SIG-M5 (cell line): ENCODE results near the gene NOL12.
"Not testable (repeated sequence)": the region's sequence is repeated elsewhere in the genome, so short reads cannot be mapped to it uniquely, and the experiment has no call there.

ENCODE experiments used
- DNase-seq: peaks from one replicate; lab custom pipeline; 2025; lab: John Stamatoyannopoulos, UW

NOL12 gene

GRCh38 chr22:37686002-37686982 is at the start of gene NOL12:
Gene NOL12, plus strand, starts transcription at chr22:37686343. Its CDS starts 50 bp downstream, at chr22:37686393.
- DNase-seq: no peak

GRCh38 chr22:37636949-37637273 is 49.2 kb upstream of the NOL12 start:
- no peak for DNase-seq

- no peak for DNase-seq
Observed at GRCh38 chr22:37638391-37639069, 47.6 kb upstream of the NOL12 start.

GRCh38 chr22:37639070-37639760 is 46.9 kb upstream of the NOL12 start, which contains the start of gene SH3BP1:
Gene SH3BP1, plus strand, starts transcription at chr22:37639669. Its CDS starts 119 bp downstream, at chr22:37639788.
- DNase-seq: no peak

- no peak for DNase-seq
Observed at GRCh38 chr22:37639771-37640590, 46.2 kb upstream of the NOL12 start.

GRCh38 chr22:37640591-37641560 is 45.3 kb upstream of the NOL12 start:
- no peak for DNase-seq

- no peak for DNase-seq
Observed at GRCh38 chr22:37641561-37641949, 44.6 kb upstream of the NOL12 start.

- no peak for DNase-seq
Observed at GRCh38 chr22:37643225-37643847, 42.8 kb upstream of the NOL12 start.

- DNase-seq: no peak
Observed at GRCh38 chr22:37647317-37647716, 38.8 kb upstream of the NOL12 start.

- DNase-seq: no peak
Observed at GRCh38 chr22:37647928-37648327, 38.2 kb upstream of the NOL12 start.

- no peak for DNase-seq
Observed at GRCh38 chr22:37650463-37651136, 35.5 kb upstream of the NOL12 start.

GRCh38 chr22:37654563-37655251 is 31.4 kb upstream of the NOL12 start:
- DNase-seq: no peak

GRCh38 chr22:37655252-37655563 is 30.9 kb upstream of the NOL12 start:
- DNase-seq: no peak

GRCh38 chr22:37656583-37656982 is 29.6 kb upstream of the NOL12 start:
- DNase-seq: not testable (repeated sequence)

GRCh38 chr22:37657590-37658132 is 28.5 kb upstream of the NOL12 start:
- no peak for DNase-seq

GRCh38 chr22:37658133-37659065 is 27.7 kb upstream of the NOL12 start, which contains the start of gene PDXP:
Gene PDXP, plus strand, starts transcription at chr22:37658723. Its CDS starts 60 bp downstream, at chr22:37658783.
- DNase-seq: peak; percentile 90
